Midbrain (tissue), 1 donor: ENCODE measurements around the gene PCDHGB6.
"Not testable (repeated sequence)": the region's sequence is repeated elsewhere in the genome, so short reads cannot be mapped to it uniquely, and the experiment has no call there.

Experiments
- DNase-seq: peaks from one replicate; lab custom pipeline; 2025; lab: John Stamatoyannopoulos, UW

Gene PCDHGB6

DNA sequence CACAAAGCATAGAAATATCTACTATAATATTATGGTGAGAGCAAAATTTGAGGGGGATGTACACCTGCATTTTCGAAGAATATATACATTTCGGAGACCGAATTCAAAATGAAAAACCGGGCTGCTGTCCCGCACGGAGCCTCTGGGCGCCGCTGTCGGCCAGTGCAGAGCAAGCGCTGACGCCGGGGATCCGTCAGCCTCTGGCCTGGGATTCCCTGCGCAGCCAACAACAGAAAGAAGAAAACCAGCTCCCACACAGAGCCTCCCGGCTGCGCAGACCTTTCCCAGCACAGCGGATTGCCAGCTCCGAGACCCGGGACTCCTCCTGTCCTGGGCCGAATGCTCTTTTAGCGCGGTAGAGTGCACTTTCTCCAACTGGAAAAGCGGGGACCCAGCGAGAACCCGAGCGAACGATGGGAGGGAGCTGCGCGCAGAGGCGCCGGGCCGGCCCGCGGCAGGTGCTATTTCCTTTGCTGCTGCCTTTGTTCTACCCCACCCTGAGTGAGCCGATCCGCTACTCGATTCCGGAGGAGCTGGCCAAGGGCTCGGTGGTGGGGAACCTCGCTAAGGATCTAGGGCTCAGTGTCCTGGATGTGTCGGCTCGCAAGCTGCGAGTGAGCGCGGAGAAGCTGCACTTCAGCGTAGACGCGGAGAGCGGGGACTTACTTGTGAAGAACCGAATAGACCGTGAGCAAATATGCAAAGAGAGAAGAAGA is at the start of gene PCDHGB6:
PCDHGB6 (plus strand) TSS at position 232 of the 716 bp plus-strand sequence; CDS start at position 414, 182 bp downstream.
- not testable (repeated sequence) for DNase-seq

DNA sequence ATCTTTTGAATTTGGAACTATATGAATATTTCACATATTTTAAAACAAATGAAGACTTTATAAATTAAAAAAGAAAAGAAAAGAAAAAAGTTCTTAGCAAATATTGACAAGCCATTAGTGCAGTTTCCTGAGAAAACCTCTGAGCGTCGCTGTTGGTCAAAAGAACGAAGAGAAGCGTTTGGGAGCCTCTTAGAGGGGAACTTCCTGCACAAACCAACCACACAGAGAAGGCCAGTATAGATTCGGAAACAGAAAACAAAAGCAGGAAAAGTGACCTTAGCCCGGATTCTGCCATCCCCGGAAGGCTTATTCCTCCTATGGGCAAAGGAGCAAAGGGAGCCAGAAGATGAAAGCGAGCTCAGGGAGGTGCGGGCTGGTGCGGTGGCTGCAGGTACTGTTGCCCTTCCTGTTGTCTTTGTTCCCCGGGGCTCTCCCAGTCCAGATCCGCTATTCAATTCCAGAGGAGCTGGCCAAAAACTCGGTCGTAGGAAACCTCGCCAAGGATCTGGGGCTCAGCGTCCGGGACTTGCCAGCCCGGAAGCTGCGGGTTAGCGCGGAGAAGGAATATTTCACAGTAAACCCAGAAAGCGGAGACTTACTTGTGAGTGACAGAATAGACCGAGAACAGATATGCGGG is 47.9 kb upstream of the PCDHGB6 start, which contains the start of gene PCDHGB2:
PCDHGB2 (plus strand) TSS at position 205 of the 637 bp plus-strand sequence; CDS start at position 347, 142 bp downstream.
- DNase-seq: no peak

DNA sequence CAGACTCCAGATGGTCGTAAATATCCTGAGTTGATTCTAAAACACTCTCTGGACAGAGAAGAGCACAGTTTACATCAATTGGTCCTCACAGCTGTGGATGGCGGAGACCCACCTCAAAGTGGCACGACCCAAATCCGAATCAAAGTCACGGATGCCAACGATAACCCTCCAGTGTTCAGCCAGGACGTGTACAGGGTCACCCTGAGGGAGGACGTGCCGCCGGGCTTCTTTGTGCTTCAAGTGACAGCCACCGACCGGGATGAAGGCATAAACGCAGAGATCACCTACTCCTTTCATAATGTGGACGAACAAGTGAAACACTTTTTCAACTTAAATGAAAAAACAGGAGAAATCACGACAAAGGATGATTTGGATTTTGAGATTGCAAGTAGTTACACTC is 47.1 kb upstream of the PCDHGB6 start:
- DNase-seq: no peak

DNA sequence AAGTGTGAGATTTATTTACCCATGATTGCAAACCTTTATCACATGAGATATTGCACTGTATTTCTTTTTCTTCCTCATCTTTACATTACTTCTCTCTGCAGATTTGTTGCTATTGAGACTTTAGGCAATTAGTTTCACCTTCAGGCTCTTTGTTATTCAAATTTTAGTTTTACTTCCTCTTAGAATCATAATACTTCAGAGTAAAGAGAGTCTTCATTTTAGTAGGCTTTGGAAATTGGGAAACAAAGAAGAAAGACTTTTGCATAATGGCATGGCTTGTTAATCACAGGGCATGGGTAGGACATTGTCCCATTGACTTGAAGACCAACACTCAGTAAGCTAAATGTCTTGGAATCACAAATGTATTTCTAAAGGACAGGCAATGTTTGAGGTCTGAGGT is 45.1 kb upstream of the PCDHGB6 start:
- no peak for DNase-seq

DNA sequence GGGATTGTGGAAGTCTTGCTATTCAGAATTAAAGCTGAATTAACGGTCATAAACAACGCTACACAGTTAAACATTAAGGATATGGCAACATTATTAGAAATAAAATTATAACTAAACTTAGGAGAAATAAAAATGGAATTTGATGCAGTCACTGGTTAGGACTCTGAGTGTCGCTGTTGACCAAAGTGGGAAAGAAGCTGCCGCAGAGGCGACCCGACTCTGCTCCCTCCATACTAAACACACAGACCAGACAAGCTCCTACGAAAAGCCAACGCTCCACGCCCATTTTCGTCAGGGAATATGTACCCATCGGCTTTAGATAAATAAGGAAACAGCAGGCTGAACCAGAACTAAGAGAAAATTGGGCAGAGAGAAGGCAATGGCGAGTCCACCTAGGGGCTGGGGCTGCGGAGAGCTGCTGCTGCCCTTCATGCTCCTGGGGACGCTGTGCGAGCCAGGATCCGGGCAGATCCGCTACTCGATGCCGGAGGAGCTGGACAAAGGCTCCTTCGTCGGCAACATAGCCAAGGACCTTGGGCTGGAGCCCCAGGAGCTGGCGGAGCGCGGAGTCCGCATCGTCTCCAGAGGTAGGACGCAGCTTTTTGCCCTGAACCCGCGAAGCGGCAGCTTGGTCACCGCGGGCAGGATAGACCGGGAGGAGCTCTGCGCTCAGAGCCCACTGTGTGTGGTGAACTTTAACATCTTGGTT is 43.7 kb upstream of the PCDHGB6 start, which contains the start of gene PCDHGA5:
PCDHGA5 (plus strand) TSS at position 211 of the 709 bp plus-strand sequence; CDS start at position 380, 169 bp downstream.
- no peak for DNase-seq

DNA sequence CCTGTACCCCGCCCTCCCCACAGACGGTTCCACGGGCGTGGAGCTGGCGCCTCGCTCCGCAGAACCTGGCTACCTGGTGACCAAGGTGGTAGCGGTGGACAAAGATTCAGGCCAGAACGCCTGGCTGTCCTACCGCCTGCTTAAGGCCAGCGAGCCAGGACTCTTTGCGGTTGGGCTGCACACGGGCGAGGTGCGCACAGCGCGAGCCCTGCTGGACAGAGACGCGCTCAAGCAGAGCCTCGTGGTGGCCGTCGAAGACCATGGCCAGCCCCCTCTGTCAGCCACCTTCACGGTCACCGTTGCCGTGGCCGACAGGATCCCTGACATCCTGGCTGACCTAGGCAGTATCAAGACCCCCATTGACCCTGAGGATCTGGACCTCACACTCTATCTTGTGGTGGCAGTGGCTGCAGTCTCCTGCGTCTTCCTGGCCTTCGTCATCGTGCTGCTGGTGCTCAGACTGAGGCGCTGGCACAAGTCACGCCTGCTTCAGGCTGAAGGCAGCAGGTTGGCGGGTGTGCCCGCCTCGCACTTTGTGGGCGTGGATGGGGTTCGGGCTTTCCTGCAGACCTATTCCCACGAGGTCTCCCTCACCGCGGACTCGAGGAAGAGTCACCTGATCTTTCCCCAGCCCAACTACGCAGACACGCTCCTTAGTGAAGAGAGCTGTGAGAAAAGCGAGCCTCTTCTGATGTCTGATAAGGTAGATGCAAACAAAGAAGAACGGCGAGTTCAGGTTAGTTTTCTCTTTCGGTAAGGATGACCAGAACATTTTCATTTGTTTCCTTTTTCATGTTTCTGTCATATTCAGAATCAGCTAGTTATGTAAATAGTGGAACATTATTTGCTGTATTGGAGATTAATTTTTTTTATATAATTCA is 41.6 kb upstream of the PCDHGB6 start:
- no peak for DNase-seq

DNA sequence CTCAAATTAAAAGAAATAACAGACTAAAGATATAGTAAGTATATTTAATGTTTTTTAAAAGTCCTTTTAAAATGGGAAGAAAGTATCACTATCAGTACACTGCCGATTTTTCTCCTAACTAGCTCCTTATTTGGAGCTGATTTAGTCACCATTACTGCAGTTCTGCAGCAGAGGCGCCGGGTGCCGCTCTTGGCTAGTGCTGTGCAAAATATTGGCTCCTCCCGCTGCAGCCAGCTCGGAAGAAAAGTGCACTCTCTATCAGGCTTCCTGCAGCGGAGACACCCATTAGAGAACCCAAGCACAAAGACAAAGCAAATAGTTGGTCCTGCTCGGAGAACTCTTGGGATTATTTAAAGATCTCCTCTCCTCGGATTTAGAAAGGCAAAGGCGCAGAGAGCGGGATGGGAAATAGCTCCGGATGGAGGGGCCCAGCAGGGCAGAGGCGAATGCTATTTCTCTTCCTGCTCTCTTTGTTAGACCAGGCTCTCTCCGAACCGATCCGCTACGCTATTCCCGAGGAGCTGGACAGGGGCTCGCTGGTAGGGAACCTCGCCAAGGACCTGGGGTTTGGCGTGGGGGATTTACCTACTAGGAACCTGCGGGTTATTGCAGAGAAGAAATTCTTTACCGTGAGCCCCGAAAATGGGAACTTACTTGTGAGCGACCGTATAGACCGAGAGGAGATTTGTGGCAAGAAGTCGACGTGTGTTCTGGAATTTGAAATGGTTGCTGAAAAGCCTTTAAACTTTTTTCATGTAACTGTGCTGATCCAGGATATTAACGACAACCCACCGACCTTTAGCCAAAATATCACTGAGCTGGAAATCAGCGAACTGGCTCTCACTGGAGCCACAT is 37.6 kb upstream of the PCDHGB6 start, which contains the start of gene PCDHGB3:
PCDHGB3 (plus strand) TSS at position 249 of the 855 bp plus-strand sequence; CDS start at position 402, 153 bp downstream.
- no peak for DNase-seq

DNA sequence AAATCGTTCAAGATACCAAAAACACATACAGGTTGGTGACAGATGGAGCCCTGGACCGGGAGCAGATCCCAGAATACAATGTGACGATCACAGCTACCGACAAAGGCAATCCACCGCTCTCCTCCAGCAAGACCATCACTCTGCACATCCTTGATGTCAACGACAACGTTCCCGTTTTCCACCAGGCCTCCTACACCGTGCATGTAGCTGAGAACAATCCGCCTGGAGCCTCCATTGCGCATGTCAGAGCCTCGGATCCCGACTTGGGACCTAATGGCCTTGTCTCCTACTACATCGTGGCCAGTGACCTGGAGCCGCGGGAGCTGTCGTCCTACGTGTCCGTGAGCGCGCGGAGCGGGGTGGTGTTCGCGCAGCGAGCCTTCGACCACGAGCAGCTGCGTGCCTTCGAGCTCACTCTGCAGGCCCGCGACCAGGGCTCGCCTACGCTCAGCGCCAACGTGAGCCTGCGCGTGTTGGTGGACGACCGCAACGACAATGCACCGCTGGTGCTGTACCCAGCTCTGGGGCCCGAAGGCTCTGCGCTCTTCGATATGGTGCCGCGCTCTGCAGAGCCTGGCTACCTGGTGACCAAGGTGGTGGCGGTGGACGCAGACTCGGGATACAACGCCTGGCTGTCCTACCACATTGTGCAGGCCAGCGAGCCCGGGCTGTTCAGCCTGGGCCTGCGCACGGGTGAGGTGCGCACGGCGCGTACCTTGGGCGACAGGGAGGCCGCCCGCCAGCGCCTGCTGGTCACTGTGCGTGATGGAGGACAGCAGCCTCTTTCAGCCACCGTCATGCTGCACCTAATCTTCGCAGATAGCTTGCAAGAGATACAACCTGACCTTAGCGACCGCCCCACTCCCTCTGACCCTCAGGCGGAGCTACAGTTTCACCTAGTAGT is 36.0 kb upstream of the PCDHGB6 start:
- DNase-seq: no peak

DNA sequence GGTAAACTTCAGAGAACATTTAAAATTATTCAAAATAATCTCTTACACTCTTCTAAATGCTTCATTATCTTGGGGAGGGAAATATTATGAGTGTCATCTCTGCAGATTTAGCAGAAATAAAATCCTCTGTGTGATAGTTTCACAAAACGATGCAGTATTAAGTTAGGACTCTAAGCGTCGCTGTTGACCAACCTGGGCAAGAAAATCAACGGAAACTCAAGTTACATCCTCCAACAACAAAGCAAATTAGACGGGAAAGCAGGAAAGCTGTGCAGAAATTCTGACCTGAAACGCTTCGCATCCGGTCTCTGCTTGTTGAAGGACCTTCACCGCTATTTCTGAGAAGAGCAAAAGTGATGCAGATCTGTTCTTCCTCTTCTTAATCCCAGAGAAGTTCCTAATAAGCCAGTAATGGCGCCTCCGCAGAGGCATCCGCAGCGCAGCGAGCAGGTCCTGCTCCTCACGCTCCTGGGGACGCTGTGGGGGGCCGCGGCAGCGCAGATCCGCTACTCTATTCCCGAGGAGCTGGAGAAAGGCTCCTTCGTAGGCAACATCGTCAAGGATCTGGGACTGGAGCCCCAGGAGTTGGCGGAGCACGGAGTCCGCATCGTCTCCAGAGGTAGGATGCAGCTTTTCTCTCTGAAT is 34.0 kb upstream of the PCDHGB6 start, which contains the start of gene PCDHGA6:
PCDHGA6 (plus strand) TSS at position 219 of the 645 bp plus-strand sequence; CDS start at position 412, 193 bp downstream.
- no peak for DNase-seq

DNA sequence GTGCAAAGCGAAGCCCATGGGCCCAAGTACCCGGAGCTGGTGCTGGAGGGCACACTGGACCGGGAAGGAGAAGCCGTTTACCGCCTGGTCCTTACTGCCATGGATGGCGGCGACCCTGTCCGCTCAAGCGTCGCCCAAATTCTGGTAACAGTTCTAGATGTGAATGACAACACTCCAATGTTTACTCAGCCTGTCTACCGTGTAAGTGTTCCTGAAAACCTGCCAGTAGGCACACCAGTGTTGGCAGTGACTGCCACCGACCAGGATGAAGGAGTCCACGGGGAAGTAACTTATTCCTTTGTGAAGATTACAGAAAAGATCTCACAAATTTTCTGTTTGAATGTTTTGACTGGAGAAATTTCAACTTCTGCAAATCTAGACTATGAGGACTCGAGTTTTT is 33.2 kb upstream of the PCDHGB6 start:
- DNase-seq: no peak

DNA sequence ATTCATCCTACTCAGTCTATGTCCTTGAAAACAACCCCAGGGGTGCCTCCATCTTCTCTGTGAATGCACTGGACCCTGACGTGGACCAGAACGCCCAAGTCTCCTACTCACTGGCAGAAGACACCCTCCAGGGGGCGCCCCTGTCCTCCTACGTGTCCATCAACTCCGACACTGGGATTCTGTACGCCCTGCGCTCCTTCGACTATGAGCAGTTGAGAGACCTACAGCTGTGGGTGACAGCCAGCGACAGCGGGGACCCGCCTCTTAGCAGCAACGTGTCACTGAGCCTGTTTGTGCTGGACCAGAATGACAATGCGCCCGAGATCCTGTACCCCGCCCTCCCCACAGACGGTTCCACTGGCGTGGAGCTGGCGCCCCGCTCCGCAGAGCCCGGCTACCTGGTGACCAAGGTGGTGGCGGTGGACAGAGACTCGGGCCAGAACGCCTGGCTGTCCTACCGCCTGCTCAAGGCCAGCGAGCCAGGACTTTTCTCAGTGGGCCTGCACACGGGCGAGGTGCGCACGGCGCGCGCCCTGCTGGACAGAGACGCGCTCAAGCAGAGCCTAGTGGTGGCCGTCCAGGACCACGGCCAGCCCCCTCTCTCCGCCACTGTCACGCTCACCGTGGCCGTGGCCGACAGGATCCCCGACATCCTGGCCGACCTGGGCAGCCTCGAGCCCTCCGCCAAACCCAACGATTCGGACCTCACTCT is 32.2 kb upstream of the PCDHGB6 start:
- not testable (repeated sequence) for DNase-seq

DNA sequence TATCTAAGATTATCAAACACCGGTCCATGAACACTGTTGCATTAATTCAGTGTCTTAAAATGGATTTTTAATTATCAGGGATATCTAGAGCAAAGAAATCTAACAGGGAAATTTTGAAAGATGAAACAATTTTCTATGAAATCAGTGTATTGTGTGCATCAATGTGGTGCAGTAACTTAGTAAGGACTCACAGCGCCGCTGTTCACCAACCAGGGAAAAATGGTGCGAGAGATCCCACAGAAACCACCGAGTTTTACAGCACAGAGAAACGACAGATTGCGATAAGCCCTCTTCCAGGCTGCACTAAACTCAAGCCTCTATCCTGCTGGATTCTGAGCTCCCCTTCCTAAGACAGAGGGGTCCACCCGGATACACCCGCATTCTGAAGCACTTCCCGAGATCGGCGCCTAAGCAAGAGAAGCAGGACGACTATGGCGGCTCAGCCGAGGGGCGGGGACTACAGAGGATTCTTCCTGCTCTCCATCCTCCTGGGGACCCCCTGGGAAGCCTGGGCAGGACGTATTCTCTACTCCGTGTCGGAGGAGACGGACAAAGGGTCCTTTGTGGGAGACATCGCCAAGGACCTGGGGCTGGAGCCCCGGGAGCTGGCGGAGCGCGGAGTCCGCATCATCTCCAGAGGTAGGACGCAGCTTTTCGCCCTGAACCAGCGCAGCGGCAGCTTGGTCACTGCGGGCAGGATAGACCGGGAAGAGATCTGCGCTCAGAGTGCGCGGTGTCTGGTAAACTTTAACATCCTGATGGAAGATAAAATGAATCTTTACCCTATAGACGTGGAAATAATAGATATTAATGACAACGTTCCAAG is 25.1 kb upstream of the PCDHGB6 start, which contains the start of gene PCDHGA7:
PCDHGA7 (plus strand) TSS at position 274 of the 826 bp plus-strand sequence; CDS start at position 432, 158 bp downstream.
- no peak for DNase-seq

DNA sequence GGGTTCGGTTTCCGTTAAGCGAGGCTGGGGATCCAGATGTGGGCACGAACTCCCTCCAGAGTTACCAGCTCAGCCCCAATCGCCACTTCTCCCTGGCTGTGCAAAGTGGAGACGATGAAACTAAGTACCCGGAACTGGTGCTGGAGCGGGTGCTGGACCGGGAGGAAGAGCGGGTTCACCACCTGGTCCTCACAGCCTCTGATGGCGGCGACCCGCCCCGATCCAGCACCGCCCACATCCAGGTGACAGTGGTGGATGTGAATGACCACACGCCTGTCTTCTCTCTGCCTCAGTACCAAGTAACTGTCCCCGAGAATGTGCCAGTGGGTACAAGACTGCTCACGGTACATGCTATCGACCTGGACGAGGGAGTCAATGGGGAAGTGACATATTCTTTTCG is 24.5 kb upstream of the PCDHGB6 start:
- no peak for DNase-seq

DNA sequence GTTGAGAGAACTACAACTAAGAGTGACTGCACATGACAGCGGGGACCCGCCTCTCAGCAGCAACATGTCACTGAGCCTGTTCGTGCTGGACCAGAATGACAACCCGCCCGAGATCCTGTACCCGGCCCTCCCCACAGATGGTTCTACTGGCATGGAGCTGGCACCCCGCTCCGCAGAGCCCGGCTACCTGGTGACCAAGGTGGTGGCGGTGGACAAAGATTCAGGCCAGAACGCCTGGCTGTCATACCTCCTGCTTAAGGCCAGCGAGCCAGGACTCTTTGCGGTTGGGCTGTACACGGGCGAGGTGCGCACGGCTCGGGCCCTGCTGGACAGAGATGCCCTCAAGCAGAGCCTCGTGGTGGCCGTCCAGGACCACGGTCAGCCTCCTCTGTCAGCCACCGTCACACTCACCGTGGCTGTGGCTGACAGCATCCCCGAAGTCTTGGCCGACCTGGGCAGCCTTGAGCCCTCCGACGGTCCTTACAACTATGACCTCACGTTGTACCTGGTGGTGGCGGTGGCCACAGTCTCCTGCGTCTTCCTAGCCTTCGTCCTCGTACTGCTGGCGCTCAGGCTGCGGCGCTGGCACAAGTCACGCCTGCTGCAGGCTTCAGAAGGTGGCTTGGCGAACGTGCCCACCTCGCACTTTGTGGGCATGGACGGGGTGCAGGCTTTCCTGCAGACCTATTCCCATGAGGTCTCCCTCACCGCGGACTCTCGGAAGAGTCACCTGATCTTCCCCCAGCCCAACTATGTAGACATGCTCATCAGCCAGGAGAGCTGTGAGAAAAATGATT is 23.2 kb upstream of the PCDHGB6 start:
- DNase-seq: no peak

DNA sequence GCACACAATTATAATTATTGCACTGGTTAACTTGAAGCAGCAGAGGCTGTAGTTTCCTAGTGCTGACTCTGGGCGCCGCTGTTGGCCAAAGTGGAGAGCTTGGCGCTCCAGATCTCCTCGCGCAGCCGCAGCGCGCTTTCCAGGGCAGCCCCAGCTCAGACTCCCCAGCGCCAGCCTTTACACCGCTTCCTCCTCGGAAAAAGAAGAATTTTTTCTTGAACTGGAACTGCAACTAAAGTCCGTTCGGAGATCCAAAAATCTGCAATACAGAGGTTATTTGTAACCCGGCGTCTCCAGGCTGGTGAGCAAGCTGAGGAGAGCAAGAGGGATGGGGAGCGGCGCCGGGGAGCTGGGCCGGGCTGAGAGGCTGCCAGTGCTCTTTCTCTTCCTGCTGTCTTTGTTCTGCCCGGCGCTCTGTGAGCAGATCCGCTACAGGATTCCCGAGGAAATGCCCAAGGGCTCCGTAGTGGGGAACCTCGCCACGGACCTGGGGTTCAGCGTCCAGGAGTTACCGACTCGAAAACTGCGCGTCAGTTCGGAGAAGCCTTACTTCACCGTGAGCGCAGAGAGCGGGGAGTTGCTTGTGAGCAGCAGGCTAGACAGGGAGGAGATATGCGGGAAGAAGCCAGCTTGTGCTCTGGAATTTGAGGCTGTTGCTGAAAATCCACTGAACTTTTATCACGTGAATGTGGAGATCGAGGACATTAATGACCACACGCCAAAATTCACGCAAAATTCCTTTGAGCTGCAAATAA is 20.1 kb upstream of the PCDHGB6 start, which contains the start of gene PCDHGB4:
PCDHGB4 (plus strand) TSS at position 142 of the 755 bp plus-strand sequence; CDS start at position 329, 187 bp downstream.
- not testable (repeated sequence) for DNase-seq
